T-helper 2 cell (primary cell): ENCODE measurements around the gene CDCA5.

Experiments
- DNase-seq, 5 experiments: peaks; one replicate each; pipeline versions ENCODE4 v3.0.0 to v3.0.0-alpha.2; 2012 to 2022

Gene CDCA5

GRCh38 chr11:65104628-65105027 is 20.8 kb upstream of the CDCA5 start:
- no peak for DNase-seq

DNA sequence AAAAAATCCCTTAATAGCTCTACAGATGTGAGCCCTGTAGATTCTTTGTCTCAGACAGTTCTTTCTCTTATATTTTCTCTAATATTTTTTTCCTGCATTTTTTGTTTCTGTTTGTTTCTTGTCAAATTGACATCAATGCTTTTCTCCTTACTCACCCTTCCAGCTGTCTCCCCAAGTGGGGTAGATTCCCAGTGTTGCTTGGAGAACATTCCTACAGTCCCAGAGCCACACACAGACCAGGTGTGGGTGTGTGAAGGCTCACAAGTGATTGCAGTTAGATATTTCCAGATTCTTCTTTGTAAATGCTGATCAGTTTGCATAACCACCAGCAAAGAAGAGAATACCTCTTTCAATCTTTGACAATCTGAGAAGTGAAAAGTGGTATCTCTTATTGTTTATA is 19.6 kb upstream of the CDCA5 start:
- DNase-seq: no peak

- no peak for DNase-seq
Measured at GRCh38 chr11:65102142-65103095, 18.6 kb upstream of the CDCA5 start.

GRCh38 chr11:65100674-65101350 is 17.0 kb upstream of the CDCA5 start:
- no peak for DNase-seq

GRCh38 chr11:65096926-65097325 is 13.1 kb upstream of the CDCA5 start:
- DNase-seq: no peak

GRCh38 chr11:65095974-65096806 is 12.3 kb upstream of the CDCA5 start, which contains the start of gene VPS51:
Gene VPS51, plus strand, starts transcription at chr11:65096214. Its CDS starts 37 bp downstream, at chr11:65096251.
- peak; percentile 53 to 96 (median 78) for DNase-seq

DNA sequence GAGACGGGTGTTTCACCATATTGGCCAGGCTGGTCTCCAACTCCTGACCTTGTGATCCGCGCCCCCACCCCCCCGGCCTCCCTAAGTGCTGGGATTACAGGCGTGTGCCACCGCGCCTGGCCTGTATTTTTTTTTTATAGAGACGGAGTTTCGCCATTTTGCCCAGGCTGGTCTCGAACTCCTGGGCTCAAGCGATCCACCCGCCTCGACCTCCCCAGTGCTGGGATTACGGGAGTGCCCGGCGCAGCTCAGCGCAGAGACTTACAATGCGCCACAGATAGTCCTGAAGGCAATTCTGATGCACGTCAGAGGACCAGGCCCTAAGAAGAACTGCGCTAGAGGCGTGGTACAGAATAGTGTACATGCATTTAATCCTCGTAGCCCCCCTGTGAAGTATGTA is 11.6 kb upstream of the CDCA5 start:
- no peak for DNase-seq

DNA sequence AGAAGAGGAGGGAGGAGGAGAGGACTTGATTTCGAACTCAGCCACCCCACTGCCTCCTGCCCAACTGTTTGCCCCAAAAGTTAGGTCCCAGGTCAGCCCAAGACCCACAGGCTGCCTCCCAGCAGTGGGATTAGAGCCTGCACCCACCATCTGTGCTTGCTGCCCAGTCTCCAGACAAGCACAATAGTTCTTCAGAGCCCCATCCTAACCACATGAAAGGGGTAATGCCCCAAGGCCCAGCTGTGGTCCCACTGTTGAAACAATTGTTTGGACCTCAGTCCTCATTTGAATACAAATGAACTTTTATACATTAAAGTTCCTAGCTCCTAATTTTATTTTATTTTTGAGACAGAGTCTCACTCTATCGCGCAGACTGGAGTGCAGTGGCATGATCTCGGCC is 6.8 kb upstream of the CDCA5 start:
- DNase-seq: no peak

GRCh38 chr11:65089621-65090020 is 5.8 kb upstream of the CDCA5 start:
- DNase-seq: no peak

DNA sequence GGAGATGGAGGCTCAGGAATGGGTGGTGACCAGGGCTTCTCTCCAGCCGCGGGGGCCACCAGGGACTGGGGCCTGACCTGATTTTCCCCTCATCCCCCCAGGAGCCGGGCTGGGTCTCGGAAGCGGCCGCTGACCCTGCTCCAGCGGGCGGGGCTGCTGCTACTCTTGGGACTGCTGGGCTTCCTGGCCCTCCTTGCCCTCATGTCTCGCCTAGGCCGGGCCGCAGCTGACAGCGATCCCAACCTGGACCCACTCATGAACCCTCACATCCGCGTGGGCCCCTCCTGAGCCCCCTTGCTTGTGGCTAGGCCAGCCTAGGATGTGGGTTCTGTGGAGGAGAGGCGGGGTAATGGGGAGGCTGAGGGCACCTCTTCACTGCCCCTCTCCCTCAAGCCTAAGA is 4.0 kb upstream of the CDCA5 start:
- no peak for DNase-seq

DNA sequence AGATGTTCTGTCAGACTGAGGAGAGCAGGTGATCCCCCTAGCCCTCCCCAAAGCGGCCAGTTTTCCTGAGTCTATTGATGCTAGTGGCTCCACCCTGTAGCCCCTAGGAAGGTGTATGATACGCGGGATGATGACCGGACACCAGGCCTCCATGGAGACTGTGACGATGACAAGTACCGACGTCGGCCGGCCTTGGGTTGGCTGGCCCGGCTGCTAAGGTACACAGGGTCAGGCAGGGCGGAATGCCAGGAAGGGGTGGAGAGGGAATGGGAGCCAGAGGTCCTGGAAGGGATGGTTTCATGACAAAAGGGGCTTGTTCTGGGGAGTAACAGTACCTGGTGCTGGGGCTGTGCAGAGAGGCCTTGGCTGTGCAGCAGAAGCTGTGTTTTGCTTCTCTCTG is 3.4 kb upstream of the CDCA5 start:
- no peak for DNase-seq

- DNase-seq: no peak
Measured at GRCh38 chr11:65086809-65087208, 3.0 kb upstream of the CDCA5 start.

DNA sequence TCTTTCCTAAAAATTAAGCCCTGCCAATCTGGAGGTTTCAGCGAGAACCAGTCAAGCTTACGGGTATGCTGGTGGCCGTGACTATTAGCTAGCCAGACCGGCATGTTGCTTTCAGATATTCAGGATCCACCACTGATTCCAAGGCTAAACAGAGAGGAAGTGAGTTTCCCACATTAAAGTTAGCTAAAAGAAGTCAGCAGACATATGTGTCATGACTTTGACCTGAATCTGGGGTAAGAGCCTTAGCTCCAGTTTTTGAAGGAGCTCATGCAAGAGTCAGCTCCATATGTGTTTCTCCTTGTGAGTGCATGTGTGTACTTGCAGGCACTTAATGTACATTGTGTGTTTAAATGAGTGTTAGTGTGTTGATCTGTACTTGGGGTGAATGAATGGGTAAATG is 1.6 kb upstream of the CDCA5 start:
- no peak for DNase-seq

- no peak for DNase-seq
Measured at GRCh38 chr11:65084598-65085375, 947 bp upstream of the CDCA5 start.

DNA sequence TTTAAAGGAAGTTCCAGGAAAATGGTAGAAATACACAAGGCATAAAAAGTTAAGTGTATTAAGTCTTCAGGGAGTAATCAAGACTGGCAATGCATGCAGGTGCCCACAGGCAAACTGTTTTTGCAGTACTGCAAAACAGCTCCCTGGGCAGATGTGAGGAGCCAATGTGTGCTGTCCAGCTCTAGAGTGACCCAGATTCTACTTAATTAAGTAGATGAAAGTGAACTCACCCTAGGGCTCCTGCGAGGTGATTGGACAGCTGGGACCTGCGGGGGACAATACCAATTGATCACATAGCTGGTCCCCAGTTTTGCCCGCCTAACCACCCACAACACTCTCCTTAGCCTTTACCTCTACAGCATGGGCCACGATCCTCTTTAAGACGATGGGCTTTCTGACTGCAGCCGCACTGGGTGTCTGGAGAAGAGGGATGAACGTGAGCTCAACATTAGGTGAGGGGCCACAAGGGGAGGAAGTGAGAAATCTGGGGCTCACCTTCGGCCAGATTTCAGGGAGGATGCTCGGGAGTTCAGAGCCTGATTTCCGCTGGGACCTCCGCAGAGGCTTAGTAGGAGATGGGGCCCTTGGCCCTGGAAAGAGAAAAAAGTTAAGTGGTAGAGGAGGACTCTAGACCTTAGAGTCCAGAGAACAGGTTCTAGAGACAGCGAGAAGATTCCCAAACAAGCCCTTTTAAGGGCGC is 556 bp downstream of the CDCA5 start:
- DNase-seq: peak in 1 of 5 experiments; percentile 21

DNA sequence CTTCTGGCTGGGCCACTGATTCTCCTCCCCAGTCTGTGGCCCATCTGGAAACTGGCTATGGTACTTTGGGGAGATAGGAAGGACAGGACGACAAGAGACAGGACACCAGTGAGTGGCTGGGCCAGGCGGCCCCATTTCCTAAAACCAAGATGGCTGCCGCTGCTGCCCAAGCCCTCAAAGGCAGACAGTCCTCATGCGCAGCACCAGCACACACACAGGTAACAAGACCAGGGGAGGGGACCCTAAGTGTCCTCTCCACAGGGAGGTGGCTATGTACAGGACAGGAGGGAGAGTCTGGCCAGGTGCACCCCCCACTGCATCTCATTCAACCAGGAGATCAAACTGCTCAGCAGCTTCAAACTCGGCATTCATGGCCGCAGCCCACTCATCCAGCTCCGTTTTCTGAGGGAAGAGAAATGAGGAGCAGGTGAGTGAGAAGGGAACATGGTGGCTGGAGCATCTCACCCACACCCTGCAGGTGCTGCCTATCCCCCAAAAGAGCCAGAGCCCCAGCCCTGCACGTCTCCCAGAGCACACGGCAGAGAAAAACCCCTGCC is 5.0 kb downstream of the CDCA5 start:
- DNase-seq: no peak

DNA sequence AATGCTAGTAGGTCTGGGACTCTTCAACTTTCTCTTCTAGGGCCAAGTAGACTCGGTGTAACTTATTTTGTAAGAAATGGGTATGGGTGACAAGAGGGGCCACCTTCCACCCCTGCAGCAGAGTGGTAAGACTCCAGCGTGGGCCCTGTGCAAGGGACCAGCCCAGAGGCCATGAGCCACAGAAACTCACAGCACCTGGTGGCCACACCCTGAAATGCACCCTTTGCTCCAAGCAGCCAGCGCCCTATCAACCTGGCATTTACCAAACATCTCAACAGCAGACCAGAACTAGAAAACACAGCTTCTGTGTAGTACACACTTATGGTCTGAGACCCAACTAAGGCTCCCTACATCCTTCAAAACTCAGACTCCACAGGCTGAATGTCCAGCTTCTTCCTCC is 5.7 kb downstream of the CDCA5 start:
- DNase-seq: peak; percentile 32 to 84 (median 60)

- no peak for DNase-seq
Measured at GRCh38 chr11:65077451-65077850, 6.4 kb downstream of the CDCA5 start.

DNA sequence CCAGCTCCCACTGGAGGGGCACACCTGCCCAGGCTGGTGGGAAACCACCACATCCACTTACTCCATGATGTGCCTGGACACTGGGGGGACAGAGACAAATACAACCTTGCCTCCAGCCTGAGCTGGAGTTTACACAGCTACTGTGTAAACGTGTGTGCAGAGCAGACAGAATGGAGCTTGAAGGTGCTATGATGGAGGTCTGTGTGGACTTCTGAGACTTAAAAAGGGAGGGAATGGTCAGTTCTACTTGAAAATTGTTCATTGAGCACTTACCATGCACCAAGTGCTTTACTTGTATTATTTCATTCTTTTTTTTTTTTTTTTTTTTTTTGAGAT is 11.2 kb downstream of the CDCA5 start:
- DNase-seq: no peak

DNA sequence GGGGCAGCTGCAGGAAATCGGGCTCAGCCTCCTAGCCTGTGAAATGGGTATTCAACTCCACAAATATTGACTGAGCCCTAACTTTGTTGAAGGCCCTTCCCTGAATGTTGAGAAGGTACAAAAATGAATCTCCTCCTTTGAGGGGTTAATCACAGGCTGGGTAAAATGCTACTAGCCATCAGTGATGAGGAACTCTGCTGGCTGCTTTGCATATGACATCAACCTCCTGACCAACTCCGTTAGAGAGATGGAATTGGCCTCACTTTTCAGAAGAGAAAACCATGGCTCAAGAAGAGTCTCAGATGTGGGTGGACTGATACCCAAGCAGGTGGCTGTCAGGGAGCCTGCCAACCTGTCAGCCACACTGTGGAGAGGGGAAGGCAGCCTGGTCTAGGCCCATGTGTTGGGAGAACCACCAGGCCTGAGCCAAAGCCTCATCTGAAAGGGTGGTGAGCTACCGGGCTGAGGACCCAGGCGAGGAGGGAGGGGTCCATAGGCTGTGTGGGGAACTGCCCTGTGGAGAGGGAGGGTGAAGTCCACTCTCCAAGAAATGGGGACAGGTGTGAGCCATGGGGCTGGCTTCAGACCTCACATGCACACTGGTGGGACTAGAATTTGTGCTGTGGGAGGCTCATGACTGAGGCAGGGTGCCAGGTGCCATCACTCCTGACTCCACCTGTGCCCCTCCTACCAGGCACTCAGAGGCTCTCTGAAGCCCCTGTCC is 11.8 kb downstream of the CDCA5 start:
- DNase-seq: no peak

- no peak for DNase-seq
Measured at GRCh38 chr11:65069217-65069616, 14.6 kb downstream of the CDCA5 start.
